ENCODE measurements around the gene UBE2A. TPM values are rescaled to one million over a fixed set of nuclear protein-coding genes. Genes with fewer than 3 reads are reported as not detected.
A peak's percentile ranks its signal among the peaks of the same experiment; 100 is the strongest.

The UBE2A gene
- total RNA-seq, 2 experiments from 2014 or later, result 88.8 to 101 TPM

DNA sequence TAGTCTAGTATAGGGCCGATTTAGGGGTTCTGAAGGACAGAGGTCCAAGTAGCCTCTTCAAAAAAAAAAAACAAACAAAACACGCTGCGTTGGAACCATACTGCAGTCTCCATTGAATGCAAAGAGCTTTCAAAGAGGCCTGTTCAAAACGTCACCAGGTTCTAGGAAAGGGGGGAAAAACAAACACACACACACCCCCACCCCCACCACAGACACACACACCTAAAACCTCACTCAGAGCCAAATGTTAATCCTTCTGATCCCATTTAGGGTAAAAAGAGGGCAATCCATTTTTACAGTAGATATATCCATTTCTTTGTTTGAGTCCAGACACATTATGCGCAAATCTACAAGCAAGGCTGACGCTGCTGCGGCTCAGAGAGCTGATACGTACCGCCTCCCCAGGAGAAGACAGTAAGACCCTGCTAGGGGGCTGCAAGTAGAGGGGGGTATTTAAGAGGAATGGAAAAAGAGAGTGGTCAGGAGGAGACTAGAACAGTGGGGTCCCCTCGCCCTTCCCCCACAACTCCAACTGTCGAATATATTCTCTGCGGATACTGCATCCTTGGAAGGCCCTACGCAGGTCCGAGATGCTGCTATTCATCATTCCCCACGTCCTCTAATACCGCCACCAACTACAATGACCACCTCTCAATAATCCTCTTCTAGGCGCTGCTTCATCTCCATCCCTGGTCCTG lies 30.6 kb downstream of the UBE2A start:
- CTCF ChIA-PET, result no interaction called here
- ATAC-seq (ENCODE audit: poor library complexity), result no peak
- H3K4me1 ChIP-seq (ENCODE audit: insufficient read depth, low read length), result peaks cover 15% of the 10 kb centered on the region
- no peaks in the 10 kb centered on the region for H3K9me3 ChIP-seq (ENCODE audit: control insufficient read depth in 1 of 2, insufficient read depth in 1 of 2, low read length in 2 of 2)
- Mint-ChIP-seq H3K9me3 (no peaks in the 10 kb centered on the region), H3K4me1 (ENCODE audit: low read depth) (peaks cover 43% of the 10 kb centered on the region), H3K4me3 (peak overlapping the region; percentile 99), H3K36me3 (ENCODE audit: low read depth) (peaks cover 33% of the 10 kb centered on the region), H3K27ac (peak overlapping the region; percentile 96), H3K27me3 (no peaks in the 10 kb centered on the region)
- peak in 3 of 14 experiments; percentile 13 to 23 (median 18) for DNase-seq
- H3K27me3 ChIP-seq (ENCODE audit: control insufficient read depth in 1 of 2, insufficient read depth in 2 of 2, low read length in 2 of 2), result no peaks in the 10 kb centered on the region
- peak overlapping the region in 1 of 2 donors; percentile 82 for H3K27ac ChIP-seq (ENCODE audit: low read depth in 1 of 2, low read length in 2 of 2)
- H3K36me3 ChIP-seq (ENCODE audit: insufficient read depth, low read length), result no peaks in the 10 kb centered on the region
- H3K4me3 ChIP-seq (ENCODE audit: low read length), result peak overlapping the region; percentile 90
- intact Hi-C loops (cut with DNase I, micrococcal nuclease), result loop anchor here (5.0 to 10.0 kb wide), 5 partner anchors 33 to 182 kb away; partner anchors contain the start of genes SEPTIN6 (in 2 of the 2), SOWAHD (in 1 of the 2) and UBE2A (in 1 of the 2)
- POLR2A ChIA-PET, result interaction anchor here (0.6 to 2.3 kb wide), 9 partner anchors 15 to 187 kb away, joined by 3 to 27 read pairs (median 5); partner anchors contain the start of genes RPL39 and UBE2A
- TF ChIP-seq, protein P1, sequence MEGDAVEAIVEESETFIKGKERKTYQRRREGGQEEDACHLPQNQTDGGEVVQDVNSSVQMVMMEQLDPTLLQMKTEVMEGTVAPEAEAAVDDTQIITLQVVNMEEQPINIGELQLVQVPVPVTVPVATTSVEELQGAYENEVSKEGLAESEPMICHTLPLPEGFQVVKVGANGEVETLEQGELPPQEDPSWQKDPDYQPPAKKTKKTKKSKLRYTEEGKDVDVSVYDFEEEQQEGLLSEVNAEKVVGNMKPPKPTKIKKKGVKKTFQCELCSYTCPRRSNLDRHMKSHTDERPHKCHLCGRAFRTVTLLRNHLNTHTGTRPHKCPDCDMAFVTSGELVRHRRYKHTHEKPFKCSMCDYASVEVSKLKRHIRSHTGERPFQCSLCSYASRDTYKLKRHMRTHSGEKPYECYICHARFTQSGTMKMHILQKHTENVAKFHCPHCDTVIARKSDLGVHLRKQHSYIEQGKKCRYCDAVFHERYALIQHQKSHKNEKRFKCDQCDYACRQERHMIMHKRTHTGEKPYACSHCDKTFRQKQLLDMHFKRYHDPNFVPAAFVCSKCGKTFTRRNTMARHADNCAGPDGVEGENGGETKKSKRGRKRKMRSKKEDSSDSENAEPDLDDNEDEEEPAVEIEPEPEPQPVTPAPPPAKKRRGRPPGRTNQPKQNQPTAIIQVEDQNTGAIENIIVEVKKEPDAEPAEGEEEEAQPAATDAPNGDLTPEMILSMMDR (IDR thresholded peaks at IDR 0.05), result no peak

DNA sequence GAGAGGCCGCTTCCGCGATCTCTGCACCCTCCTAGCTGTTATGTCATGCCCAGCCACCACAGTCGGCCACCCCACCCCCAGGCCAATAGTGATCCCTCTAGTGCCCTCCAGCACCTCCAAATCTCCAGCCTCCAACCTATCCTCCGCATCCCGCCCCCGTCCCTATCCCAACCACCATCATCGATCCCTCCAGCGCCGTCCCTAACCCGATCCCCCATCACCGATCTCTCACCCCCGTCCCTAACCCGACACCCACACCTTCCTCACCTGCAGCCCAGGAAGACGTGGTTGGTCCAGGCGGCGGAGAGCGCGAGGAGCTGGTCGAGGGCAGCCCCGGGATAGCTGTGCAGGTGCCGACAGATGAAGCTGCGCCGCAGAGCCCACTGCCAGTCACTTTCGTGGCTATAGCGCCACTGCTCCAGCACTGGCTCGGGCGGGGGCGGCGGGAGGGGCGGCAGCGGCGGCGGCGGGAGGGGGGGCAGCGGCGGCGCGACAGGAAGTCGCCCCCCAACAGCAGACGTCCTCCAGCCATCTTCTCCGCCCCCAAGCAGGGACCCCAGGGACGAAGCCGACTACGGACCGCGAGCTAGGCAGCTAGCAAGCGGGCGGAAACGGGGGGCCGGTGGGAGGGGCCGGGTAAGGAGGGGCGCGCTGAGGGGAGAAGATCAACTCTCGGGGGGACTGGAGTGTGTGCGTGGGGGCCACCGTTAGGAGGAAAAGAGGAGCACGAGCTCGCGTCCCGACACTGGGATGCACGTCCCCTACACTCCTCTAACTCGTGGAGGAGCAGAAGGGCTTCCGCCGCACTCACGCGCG lies 31.3 kb downstream of the UBE2A start:
- Histone ChIP-seq H3K36me3 (ENCODE audit: insufficient read depth, low read length) (no peaks in the 10 kb centered on the region), H3K4me3 (ENCODE audit: low read length) (peak overlapping the region; percentile 90), H3K27ac (ENCODE audit: low read depth in 1 of 2, low read length in 2 of 2) (peak overlapping the region; percentile 82 to 90), H3K27me3 (ENCODE audit: control insufficient read depth in 1 of 2, insufficient read depth in 2 of 2, low read length in 2 of 2) (no peaks in the 10 kb centered on the region), H3K4me1 (ENCODE audit: insufficient read depth, low read length) (peaks cover 17% of the 10 kb centered on the region), H3K9me3 (ENCODE audit: control insufficient read depth in 1 of 2, insufficient read depth in 1 of 2, low read length in 2 of 2) (no peaks in the 10 kb centered on the region)
- peak; percentile 4 to 68 (median 36) for DNase-seq
- H3K27ac Mint-ChIP-seq, result peak overlapping the region; percentile 96
- ChIA-PET POLR2A (interaction anchor here (0.6 to 2.3 kb wide), 13 partner anchors 16 to 186 kb away, joined by 3 to 27 read pairs (median 4); partner anchors contain the start of genes RPL39, SEPTIN6 and UBE2A), CTCF (interaction anchor here (0.8 kb wide), 1 partner anchor 148 kb away, joined by 4 read pairs; no protein-coding TSS in a partner anchor)
- H3K4me1 Mint-ChIP-seq (ENCODE audit: low read depth), result peaks cover 48% of the 10 kb centered on the region
- no peaks in the 10 kb centered on the region for H3K27me3 Mint-ChIP-seq
- peak overlapping the region; percentile 99 for H3K4me3 Mint-ChIP-seq
- peaks cover 33% of the 10 kb centered on the region for H3K36me3 Mint-ChIP-seq (ENCODE audit: low read depth)
- peak; percentile 45 for ATAC-seq (ENCODE audit: poor library complexity)
- TF ChIP-seq, protein P1 (IDR thresholded peaks at IDR 0.05), result no peak
- H3K9me3 Mint-ChIP-seq, result no peaks in the 10 kb centered on the region
- intact Hi-C loops (cut with DNase I, micrococcal nuclease), result loop anchor here (2.0 to 10.0 kb wide), 6 partner anchors 31 to 182 kb away; partner anchors contain the start of genes SEPTIN6 (in 2 of the 2), UBE2A (in 2 of the 2) and SOWAHD (in 1 of the 2)
